Thyroid gland (tissue), 4 donors: ENCODE results near the gene UBN1. TPM values are rescaled to one million over a fixed set of nuclear protein-coding genes. Genes with fewer than 3 reads are reported as not detected.

ENCODE experiments used
- DNase-seq, 2 donors: peaks; one replicate each; pipeline ENCODE4 v3.0.0-alpha.2; 2019
- H3K27ac ChIP-seq, 3 donors: fragments of 200-600 bp; sonication (generic); 1 replicate in 2 of 3; 2 replicates in 1 of 3; pipeline ENCODE4 v1.5.1; 2016 to 2019; ENCODE audit warnings: mild to moderate bottlenecking in 1 of 3, moderate library complexity in 1 of 3
- H3K27me3 ChIP-seq: fragments of 200-600 bp; sonication (generic); one replicate; pipeline ENCODE4 v1.5.1; 2019
- H3K36me3 ChIP-seq, 2 donors: fragments of 200-600 bp; sonication (generic); one replicate each; pipeline ENCODE4 v1.5.1; 2016 to 2019
- H3K4me1 ChIP-seq, 2 donors: fragments of 200-600 bp; sonication (generic); one replicate each; pipeline ENCODE4 v1.5.1; 2017 to 2019
- H3K4me3 ChIP-seq, 3 donors: fragments of 200-600 bp; sonication (generic); replicated peaks in 1 of 3; 1 replicate in 2 of 3; 2 replicates in 1 of 3; pipeline ENCODE4 v1.5.1; 2016; ENCODE audit warnings: mild to moderate bottlenecking in 1 of 3
- H3K9me3 ChIP-seq: fragments of 200-600 bp; sonication (generic); one replicate; pipeline ENCODE4 v1.5.1; 2017
- POLR2A ChIP-seq, 2 donors: fragments of 450-650 bp; IDR thresholded peaks; one replicate each; pipeline ENCODE4 v1.6.1; 2017; ENCODE audit warnings: antibody characterized with exemption in 2 of 2, mild to moderate bottlenecking in 2 of 2, moderate library complexity in 1 of 2
- WGBS, 2 donors: methylation state at CpG; one replicate each; pipeline ENCODE4 v1.1.5; 2017; 5-methylcytosine and 5-hydroxymethylcytosine counted together
- intact Hi-C: fragments of 100-400 bp; cut with DNase I; formaldehyde crosslinking; loops from one replicate; pipeline ENCODE4 v1.15.1; 2023
- total RNA-seq, 4 donors: library from RNA; depleted of rRNA; stranded (reverse); fragments of >200 nt; gene quantifications; one replicate each; pipeline ENCODE4 v1.2.3, GENCODE V29; 2016
- TF ChIP-seq, protein P1 (sequence below), 6 experiments: fragments of 200-600 bp in 3 of 6; fragments of 450-650 bp in 3 of 6; sonication (generic) in 3 of 6; IDR thresholded peaks; one replicate each; pipeline ENCODE4 v1.5.1; 2016 to 2019; ENCODE audit warnings: antibody characterized with exemption in 6 of 6, mild to moderate bottlenecking in 2 of 6, inconsistent platforms in 1 of 6, moderate library complexity in 1 of 6

Gene UBN1
- total RNA-seq, 4 donors from 2014 or later: 27.9 to 40.7 (median 30.5) TPM

DNA sequence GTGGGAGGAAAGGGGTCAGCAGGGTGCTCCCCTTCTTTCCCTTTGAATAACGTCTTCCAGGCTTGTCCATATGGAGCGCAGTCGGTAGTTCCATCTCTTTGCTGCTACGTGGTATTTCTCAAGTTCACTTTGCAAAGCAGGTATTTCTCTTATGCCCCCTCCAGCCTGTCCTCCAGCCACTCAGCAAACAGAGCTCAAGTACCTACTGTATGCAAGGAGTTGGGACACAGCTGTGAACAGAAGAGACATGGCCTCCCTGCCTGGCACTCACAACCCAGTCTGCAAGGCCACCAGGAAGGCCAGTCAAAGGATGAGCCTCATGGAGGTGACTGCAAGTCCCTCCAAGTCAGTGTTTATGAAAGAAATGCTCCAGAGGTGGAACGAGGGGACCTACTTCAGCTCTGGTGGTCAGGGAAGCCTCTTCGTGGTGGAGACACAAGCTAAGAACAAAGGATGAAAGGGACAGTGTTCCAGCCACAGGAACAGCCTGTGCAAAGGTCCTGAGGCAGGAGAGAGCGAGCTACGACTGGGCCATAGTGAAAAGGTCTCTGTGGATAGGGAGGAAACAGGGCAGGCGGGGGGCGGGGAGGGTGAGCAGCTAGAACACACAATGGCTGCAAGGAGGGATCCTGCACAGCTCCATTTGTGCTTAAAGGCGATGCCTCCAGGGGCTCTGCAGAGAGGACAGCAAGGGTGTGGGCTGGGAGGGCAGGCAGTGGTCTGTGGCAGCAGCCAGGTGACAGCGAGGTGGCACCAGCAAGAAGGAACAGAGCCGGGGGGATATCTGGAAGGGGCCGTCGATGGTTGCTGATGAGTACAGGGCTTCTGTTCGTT, 57.0 kb downstream of the UBN1 start:
- Histone ChIP-seq H3K36me3 (peaks cover 5 to 12% of the 10 kb centered on the region in 2 donors), H3K4me3 (no peak overlapping the region), H3K27ac (no peak overlapping the region), H3K9me3 (no peaks in the 10 kb centered on the region), H3K27me3 (no peaks in the 10 kb centered on the region), H3K4me1 (no peaks in the 10 kb centered on the region)
- WGBS, 2 donors: 78% methylated on average over 16 of the region's 16 CpGs
- intact Hi-C loops: no loop called here
- TF ChIP-seq, protein P1, sequence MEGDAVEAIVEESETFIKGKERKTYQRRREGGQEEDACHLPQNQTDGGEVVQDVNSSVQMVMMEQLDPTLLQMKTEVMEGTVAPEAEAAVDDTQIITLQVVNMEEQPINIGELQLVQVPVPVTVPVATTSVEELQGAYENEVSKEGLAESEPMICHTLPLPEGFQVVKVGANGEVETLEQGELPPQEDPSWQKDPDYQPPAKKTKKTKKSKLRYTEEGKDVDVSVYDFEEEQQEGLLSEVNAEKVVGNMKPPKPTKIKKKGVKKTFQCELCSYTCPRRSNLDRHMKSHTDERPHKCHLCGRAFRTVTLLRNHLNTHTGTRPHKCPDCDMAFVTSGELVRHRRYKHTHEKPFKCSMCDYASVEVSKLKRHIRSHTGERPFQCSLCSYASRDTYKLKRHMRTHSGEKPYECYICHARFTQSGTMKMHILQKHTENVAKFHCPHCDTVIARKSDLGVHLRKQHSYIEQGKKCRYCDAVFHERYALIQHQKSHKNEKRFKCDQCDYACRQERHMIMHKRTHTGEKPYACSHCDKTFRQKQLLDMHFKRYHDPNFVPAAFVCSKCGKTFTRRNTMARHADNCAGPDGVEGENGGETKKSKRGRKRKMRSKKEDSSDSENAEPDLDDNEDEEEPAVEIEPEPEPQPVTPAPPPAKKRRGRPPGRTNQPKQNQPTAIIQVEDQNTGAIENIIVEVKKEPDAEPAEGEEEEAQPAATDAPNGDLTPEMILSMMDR (IDR thresholded peaks at IDR 0.05): no peak
- no peak for TF ChIP-seq POLR2A (IDR thresholded peaks at IDR 0.05)
- DNase-seq: no peak

DNA sequence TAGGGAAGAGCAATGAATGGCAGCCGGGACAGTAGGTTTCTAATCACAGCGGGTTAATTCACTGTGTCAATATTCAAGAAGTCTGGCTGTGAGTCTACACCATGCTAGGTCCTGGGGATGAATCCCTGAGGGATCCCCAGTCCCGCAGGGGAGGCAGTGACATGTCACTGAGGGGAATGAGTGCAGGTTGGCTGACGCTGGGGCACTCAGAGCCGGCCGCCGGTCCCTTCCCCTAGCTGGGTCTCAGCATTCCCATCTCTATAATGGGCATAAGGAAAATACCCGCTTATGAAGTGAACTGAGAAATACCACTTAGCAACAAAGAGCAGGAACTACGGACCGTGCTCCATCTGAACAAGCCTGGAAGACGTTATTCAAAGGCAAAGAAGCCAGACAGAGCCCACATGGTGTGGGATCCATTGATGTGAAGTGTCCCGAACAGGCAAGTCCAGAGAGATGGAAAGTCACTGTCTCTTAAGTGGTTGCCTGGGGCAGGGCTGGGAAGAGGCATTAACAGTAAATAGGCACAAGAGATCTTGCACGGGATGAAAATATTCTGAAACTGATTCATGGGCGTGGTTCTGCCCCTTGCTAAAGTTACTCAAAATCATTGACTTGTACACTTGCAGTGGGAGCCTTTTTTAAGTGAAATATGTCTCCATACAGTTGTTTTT, 57.8 kb downstream of the UBN1 start:
- intact Hi-C loops: no loop called here
- DNase-seq: no peak
- no peak overlapping the region for H3K27ac ChIP-seq
- TF ChIP-seq, protein P1 (IDR thresholded peaks at IDR 0.05): no peak
- no peak for TF ChIP-seq POLR2A (IDR thresholded peaks at IDR 0.05)
- H3K4me3 ChIP-seq: no peak overlapping the region
- H3K4me1 ChIP-seq: no peaks in the 10 kb centered on the region
- peaks cover 5 to 7% of the 10 kb centered on the region in 2 donors for H3K36me3 ChIP-seq
- no peaks in the 10 kb centered on the region for H3K9me3 ChIP-seq
- no peaks in the 10 kb centered on the region for H3K27me3 ChIP-seq
- WGBS, 2 donors: 89 to 91% methylated on average over 13 to 14 of the region's 14 CpGs

DNA sequence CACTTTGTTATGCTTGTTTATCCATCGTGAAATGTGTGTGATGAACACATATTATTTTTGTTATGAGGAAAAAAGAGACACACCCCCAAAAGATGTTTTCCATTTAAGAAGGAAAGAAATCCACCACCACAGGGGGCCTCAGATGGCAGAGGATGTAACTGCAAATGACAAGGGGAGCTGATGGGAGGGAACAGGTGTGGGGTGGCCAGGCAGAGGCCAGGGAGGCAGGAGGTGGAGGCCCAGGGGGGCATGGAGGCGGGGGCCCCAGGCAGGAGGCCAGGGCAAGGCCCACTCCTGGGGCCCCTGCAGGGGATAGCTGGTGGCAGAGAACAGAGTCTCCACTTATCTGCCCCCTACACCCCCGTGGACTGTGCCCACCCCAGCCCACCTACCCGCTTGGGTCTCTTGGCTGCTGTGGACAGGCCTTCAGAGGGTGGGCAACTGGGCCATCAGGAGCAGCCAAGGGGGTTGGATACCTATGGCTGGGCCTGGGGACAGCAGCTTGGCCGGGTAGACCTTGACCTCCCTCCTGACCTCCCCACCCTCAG, 61.6 kb downstream of the UBN1 start:
- Histone ChIP-seq H3K27ac (no peak overlapping the region), H3K9me3 (no peaks in the 10 kb centered on the region), H3K4me3 (no peak overlapping the region), H3K27me3 (no peaks in the 10 kb centered on the region), H3K36me3 (peaks cover 0 to 2% of the 10 kb centered on the region in 2 donors), H3K4me1 (peaks cover 4 to 11% of the 10 kb centered on the region in 2 donors)
- DNase-seq: no peak
- intact Hi-C loops: no loop called here
- 86 to 89% methylated on average over 5 of the region's 5 CpGs for WGBS, 2 donors
- no peak for TF ChIP-seq POLR2A (IDR thresholded peaks at IDR 0.05)
- TF ChIP-seq, protein P1 (IDR thresholded peaks at IDR 0.05): no peak

DNA sequence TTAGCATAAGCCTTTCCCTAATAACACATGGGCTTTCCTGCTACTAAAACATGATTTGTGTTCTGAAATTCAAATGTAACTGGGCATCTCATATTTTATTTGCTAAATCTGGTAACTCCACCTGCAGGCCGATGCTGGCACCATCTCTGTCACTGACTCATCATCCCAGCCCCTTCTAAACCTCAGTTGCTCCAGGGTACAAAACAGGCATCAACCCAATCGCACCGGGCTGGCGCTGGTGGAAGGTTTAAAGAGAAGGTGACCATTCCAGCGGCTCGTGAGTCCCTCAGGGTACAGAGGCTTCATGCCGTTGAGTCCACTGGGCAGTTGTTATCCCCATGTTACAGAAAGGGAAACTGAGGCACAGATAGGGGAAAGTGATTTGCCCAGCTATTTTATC, 62.5 kb downstream of the UBN1 start:
- intact Hi-C loops: no loop called here
- TF ChIP-seq, protein P1 (IDR thresholded peaks at IDR 0.05): no peak
- TF ChIP-seq POLR2A (IDR thresholded peaks at IDR 0.05): no peak
- H3K4me1 ChIP-seq: peaks cover 4 to 13% of the 10 kb centered on the region in 2 donors
- no peak for DNase-seq
- H3K4me3 ChIP-seq: no peak overlapping the region
- no peak overlapping the region for H3K27ac ChIP-seq
- no peaks in the 10 kb centered on the region for H3K36me3 ChIP-seq
- no peaks in the 10 kb centered on the region for H3K27me3 ChIP-seq
- no peaks in the 10 kb centered on the region for H3K9me3 ChIP-seq
- 95% methylated on average over 7 of the region's 7 CpGs for WGBS, 2 donors

DNA sequence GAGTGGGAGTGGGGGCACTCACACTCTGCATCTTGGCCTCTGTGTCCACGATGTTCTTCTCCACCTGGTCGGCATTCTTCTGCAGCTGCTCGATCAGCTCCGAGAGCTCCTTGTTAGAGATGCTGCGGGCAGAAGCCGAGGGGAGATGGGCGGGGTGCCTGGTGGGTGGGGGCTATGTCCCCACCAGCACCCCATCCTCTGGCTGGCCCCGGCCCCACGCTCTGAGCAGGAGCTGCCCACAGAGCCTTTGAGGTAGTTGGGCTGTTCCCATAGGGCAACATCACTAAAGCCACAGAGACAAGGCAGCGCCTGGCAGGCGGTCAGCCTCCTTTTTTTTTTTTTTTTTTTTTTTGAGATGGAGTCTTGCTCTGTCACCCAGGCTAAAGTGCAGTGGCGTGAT, 63.5 kb downstream of the UBN1 start:
- intact Hi-C loops: no loop called here
- no peak for TF ChIP-seq POLR2A (IDR thresholded peaks at IDR 0.05)
- TF ChIP-seq, protein P1 (IDR thresholded peaks at IDR 0.05): no peak
- peaks cover 4 to 13% of the 10 kb centered on the region in 2 donors for H3K4me1 ChIP-seq
- H3K4me3 ChIP-seq: no peak overlapping the region
- no peaks in the 10 kb centered on the region for H3K36me3 ChIP-seq
- 95% methylated on average over 12 of the region's 12 CpGs for WGBS, 2 donors
- no peaks in the 10 kb centered on the region for H3K9me3 ChIP-seq
- no peak for DNase-seq
- H3K27me3 ChIP-seq: no peaks in the 10 kb centered on the region
- H3K27ac ChIP-seq: no peak overlapping the region
